ENCODE measurements around the gene ABL1. TPM values are rescaled to one million over a fixed set of nuclear protein-coding genes. Genes with fewer than 3 reads are reported as not detected.

Gene ABL1
- total and polyA plus RNA-seq, 4 donors = 23.3 to 60.0 (median 37.7) TPM

GRCh38 chr9:130927995-130928900 is 93.2 kb downstream of the ABL1 start:
- Histone ChIP-seq H3K4me1 (ENCODE audit: control insufficient read depth in 5 of 5, insufficient read depth in 5 of 5, low read length in 5 of 5) (peaks cover 0 to 23% (median 0%) of the 10 kb centered on the region in 5 donors), H3K9me3 (ENCODE audit: control insufficient read depth in 4 of 4, insufficient read depth in 3 of 4, low read length in 3 of 4) (peaks cover 0 to 2% (median 0%) of the 10 kb centered on the region in 4 donors), H3K36me3 (ENCODE audit: control insufficient read depth in 4 of 4, insufficient read depth in 4 of 4, low read length in 4 of 4) (no peaks in the 10 kb centered on the region), H3K9ac (ENCODE audit: insufficient read depth in 1 of 2, low read length in 2 of 2) (no peak overlapping the region), H3K4me3 (no peak overlapping the region), H3K27me3 (ENCODE audit: control insufficient read depth in 3 of 3, insufficient read depth in 3 of 3, low read length in 2 of 3) (peaks cover 0 to 13% (median 0%) of the 10 kb centered on the region in 3 donors), H3K27ac (ENCODE audit: low read depth in 1 of 2, low read length in 1 of 2) (no peak overlapping the region)
- TF ChIP-seq CTCF (IDR thresholded peaks at IDR 0.05; ENCODE audit: control extremely low read depth, extremely low read depth) = no peak
- no peak for ATAC-seq (ENCODE audit: insufficient read depth, low FRiP score)
- DNase-seq = peak in 1 of 3 donors; percentile 35
- 51 to 66% methylated on average over 14 of the region's 14 CpGs for WGBS, 2 donors

GRCh38 chr9:130929571-130930038 is 94.6 kb downstream of the ABL1 start:
- Histone ChIP-seq H3K36me3 (ENCODE audit: control insufficient read depth in 4 of 4, insufficient read depth in 4 of 4, low read length in 4 of 4) (no peaks in the 10 kb centered on the region), H3K4me3 (no peak overlapping the region), H3K27me3 (ENCODE audit: control insufficient read depth in 3 of 3, insufficient read depth in 3 of 3, low read length in 2 of 3) (peaks cover 0 to 15% (median 0%) of the 10 kb centered on the region in 3 donors), H3K27ac (ENCODE audit: low read depth in 1 of 2, low read length in 1 of 2) (no peak overlapping the region), H3K4me1 (ENCODE audit: control insufficient read depth in 5 of 5, insufficient read depth in 5 of 5, low read length in 5 of 5) (peaks cover 0 to 35% (median 0%) of the 10 kb centered on the region in 5 donors), H3K9ac (ENCODE audit: insufficient read depth in 1 of 2, low read length in 2 of 2) (no peak overlapping the region), H3K9me3 (ENCODE audit: control insufficient read depth in 4 of 4, insufficient read depth in 3 of 4, low read length in 3 of 4) (peaks cover 0 to 2% (median 0%) of the 10 kb centered on the region in 4 donors)
- WGBS, 2 donors = 86 to 88% methylated on average over 36 of the region's 36 CpGs
- ATAC-seq (ENCODE audit: insufficient read depth, low FRiP score) (no peak), DNase-seq (no peak)
- no peak for TF ChIP-seq CTCF (IDR thresholded peaks at IDR 0.05; ENCODE audit: control extremely low read depth, extremely low read depth)

- 87 to 92% methylated on average over 22 to 23 of the region's 23 CpGs for WGBS, 2 donors
- ATAC-seq (ENCODE audit: insufficient read depth, low FRiP score) = no peak
- no peak for DNase-seq
- Histone ChIP-seq H3K4me3 (no peak overlapping the region), H3K27me3 (ENCODE audit: control insufficient read depth in 3 of 3, insufficient read depth in 3 of 3, low read length in 2 of 3) (peaks cover 0 to 9% (median 0%) of the 10 kb centered on the region in 3 donors), H3K27ac (ENCODE audit: low read depth in 1 of 2, low read length in 1 of 2) (no peak overlapping the region), H3K9me3 (ENCODE audit: control insufficient read depth in 4 of 4, insufficient read depth in 3 of 4, low read length in 3 of 4) (peaks cover 0 to 2% (median 0%) of the 10 kb centered on the region in 4 donors), H3K9ac (ENCODE audit: insufficient read depth in 1 of 2, low read length in 2 of 2) (no peak overlapping the region), H3K36me3 (ENCODE audit: control insufficient read depth in 4 of 4, insufficient read depth in 4 of 4, low read length in 4 of 4) (no peaks in the 10 kb centered on the region), H3K4me1 (ENCODE audit: control insufficient read depth in 5 of 5, insufficient read depth in 5 of 5, low read length in 5 of 5) (peaks cover 0 to 42% (median under 1%) of the 10 kb centered on the region in 5 donors)
- TF ChIP-seq CTCF (IDR thresholded peaks at IDR 0.05; ENCODE audit: control extremely low read depth, extremely low read depth) = no peak
Observed at GRCh38 chr9:130930132-130930803, 95.2 kb downstream of the ABL1 start.

Data from lung (tissue), 12 donors.